Stimulated activated naive CD8-positive, alpha-beta T cell treated with anti-CD3 and anti-CD28 coated beads, Interleukin-15, amount 100 ng/mL, for 72 hours (primary cell): ENCODE measurements around the gene CHSY3.

ENCODE experiments used
- ATAC-seq: fragments of 150-1000 bp; cut with Tn5 transposase; 2 replicates; pipeline ENCODE4 v1.10.0; 2021; ENCODE audit warnings: mild to moderate bottlenecking, moderate library complexity
- DNase-seq, 2 donors: peaks; one replicate each; pipeline ENCODE4 v3.0.0; 2021 to 2022
- H3K27ac Mint-ChIP-seq, 2 donors: one replicate each; pipeline ENCODE4 v1.8.0; 2022; ENCODE audit warnings: mild to moderate bottlenecking in 2 of 2, mixed read lengths in 2 of 2, moderate library complexity in 2 of 2
- H3K27me3 Mint-ChIP-seq: one replicate; pipeline ENCODE4 v1.8.0; 2022; ENCODE audit warnings: mixed read lengths
- H3K4me1 Mint-ChIP-seq: one replicate; pipeline ENCODE4 v1.8.0; 2022; ENCODE audit warnings: mild to moderate bottlenecking, mixed read lengths
- H3K4me3 Mint-ChIP-seq, 2 donors: one replicate each; pipeline ENCODE4 v1.8.0; 2022; ENCODE audit warnings: mild to moderate bottlenecking in 2 of 2, mixed read lengths in 2 of 2, moderate library complexity in 1 of 2
- H3K9me3 Mint-ChIP-seq, 2 donors: one replicate each; pipeline ENCODE4 v1.8.0; 2022; ENCODE audit warnings: mixed read lengths in 2 of 2

The CHSY3 gene

GRCh38 chr5:130077007-130077406, 172.7 kb downstream of the CHSY3 start:
- Mint-ChIP-seq H3K4me3 (no peak overlapping the region), H3K27ac (no peak overlapping the region), H3K9me3 (no peaks in the 10 kb centered on the region), H3K4me1 (no peaks in the 10 kb centered on the region), H3K27me3 (no peaks in the 10 kb centered on the region)
- DNase-seq (no peak), ATAC-seq (no peak)

GRCh38 chr5:130078661-130079060, 174.4 kb downstream of the CHSY3 start:
- Mint-ChIP-seq H3K27me3 (no peaks in the 10 kb centered on the region), H3K4me3 (no peak overlapping the region), H3K27ac (no peak overlapping the region), H3K9me3 (no peaks in the 10 kb centered on the region), H3K4me1 (no peaks in the 10 kb centered on the region)
- DNase-seq (no peak), ATAC-seq (no peak)

- no peak for ATAC-seq
These were observed 186.5 kb downstream of the CHSY3 start for GRCh38 chr5:130090569-130091270.

GRCh38 chr5:130092991-130093390, 188.7 kb downstream of the CHSY3 start:
- Mint-ChIP-seq H3K4me3 (no peak overlapping the region), H3K27me3 (peaks cover 8% of the 10 kb centered on the region), H3K9me3 (peaks cover 0 to 11% of the 10 kb centered on the region in 2 donors), H3K4me1 (no peaks in the 10 kb centered on the region), H3K27ac (no peak overlapping the region)
- ATAC-seq, result no peak
- DNase-seq, result no peak

More at GRCh38 chr5:130090569-130091270, 186.5 kb downstream of the CHSY3 start:
- H3K27ac Mint-ChIP-seq, result no peak overlapping the region
- peaks cover 12% of the 10 kb centered on the region for H3K27me3 Mint-ChIP-seq
- no peaks in the 10 kb centered on the region for H3K4me1 Mint-ChIP-seq
- H3K9me3 Mint-ChIP-seq, result peaks cover 0 to 11% of the 10 kb centered on the region in 2 donors
- no peak overlapping the region for H3K4me3 Mint-ChIP-seq
- DNase-seq, result no peak

- Mint-ChIP-seq H3K4me1 (no peaks in the 10 kb centered on the region), H3K4me3 (no peak overlapping the region), H3K9me3 (peaks cover 0 to 11% of the 10 kb centered on the region in 2 donors), H3K27me3 (no peaks in the 10 kb centered on the region), H3K27ac (no peak overlapping the region)
- ATAC-seq (no peak), DNase-seq (no peak)
These were observed 192.2 kb downstream of the CHSY3 start for GRCh38 chr5:130096483-130096882.

- ATAC-seq (no peak), DNase-seq (no peak)
- Mint-ChIP-seq H3K27me3 (no peaks in the 10 kb centered on the region), H3K9me3 (no peaks in the 10 kb centered on the region), H3K4me3 (no peak overlapping the region), H3K27ac (no peak overlapping the region), H3K4me1 (no peaks in the 10 kb centered on the region)
These were observed 194.7 kb downstream of the CHSY3 start for GRCh38 chr5:130099008-130099407.

- ATAC-seq (no peak), DNase-seq (no peak)
- Mint-ChIP-seq H3K27me3 (no peaks in the 10 kb centered on the region), H3K4me3 (no peak overlapping the region), H3K9me3 (no peaks in the 10 kb centered on the region), H3K4me1 (no peaks in the 10 kb centered on the region), H3K27ac (no peak overlapping the region)
These were observed 198.1 kb downstream of the CHSY3 start for GRCh38 chr5:130102375-130102774.

- no peak overlapping the region for H3K4me3 Mint-ChIP-seq
- ATAC-seq, result no peak
- DNase-seq, result no peak
- H3K9me3 Mint-ChIP-seq, result no peaks in the 10 kb centered on the region
- no peak overlapping the region for H3K27ac Mint-ChIP-seq
- H3K27me3 Mint-ChIP-seq, result no peaks in the 10 kb centered on the region
- H3K4me1 Mint-ChIP-seq, result no peaks in the 10 kb centered on the region
These were observed 198.7 kb downstream of the CHSY3 start for GRCh38 chr5:130102960-130103359.

- DNase-seq (no peak), ATAC-seq (no peak)
- H3K9me3 Mint-ChIP-seq, result no peaks in the 10 kb centered on the region
- H3K4me3 Mint-ChIP-seq, result no peak overlapping the region
- no peak overlapping the region for H3K27ac Mint-ChIP-seq
- no peaks in the 10 kb centered on the region for H3K4me1 Mint-ChIP-seq
- no peaks in the 10 kb centered on the region for H3K27me3 Mint-ChIP-seq
These were observed 200.8 kb downstream of the CHSY3 start for GRCh38 chr5:130104895-130105688.

- DNase-seq, result no peak
- no peaks in the 10 kb centered on the region for H3K4me1 Mint-ChIP-seq
- H3K4me3 Mint-ChIP-seq, result no peak overlapping the region
- H3K9me3 Mint-ChIP-seq, result no peaks in the 10 kb centered on the region
- H3K27ac Mint-ChIP-seq, result no peak overlapping the region
- H3K27me3 Mint-ChIP-seq, result no peaks in the 10 kb centered on the region
- no peak for ATAC-seq
These were observed 202.2 kb downstream of the CHSY3 start for GRCh38 chr5:130106480-130106879.

GRCh38 chr5:130109152-130109551, 204.9 kb downstream of the CHSY3 start:
- H3K4me3 Mint-ChIP-seq, result no peak overlapping the region
- H3K9me3 Mint-ChIP-seq, result no peaks in the 10 kb centered on the region
- DNase-seq (no peak), ATAC-seq (no peak)
- H3K27me3 Mint-ChIP-seq, result no peaks in the 10 kb centered on the region
- H3K27ac Mint-ChIP-seq, result no peak overlapping the region
- no peaks in the 10 kb centered on the region for H3K4me1 Mint-ChIP-seq

GRCh38 chr5:130110328-130110727, 206.1 kb downstream of the CHSY3 start:
- H3K4me3 Mint-ChIP-seq, result no peak overlapping the region
- H3K27ac Mint-ChIP-seq, result no peak overlapping the region
- no peak for ATAC-seq
- no peaks in the 10 kb centered on the region for H3K4me1 Mint-ChIP-seq
- no peaks in the 10 kb centered on the region for H3K9me3 Mint-ChIP-seq
- DNase-seq, result no peak
- no peaks in the 10 kb centered on the region for H3K27me3 Mint-ChIP-seq

- H3K9me3 Mint-ChIP-seq, result no peaks in the 10 kb centered on the region
These were observed 207.5 kb downstream of the CHSY3 start for GRCh38 chr5:130111746-130112145.

GRCh38 chr5:130112246-130112645, 208.0 kb downstream of the CHSY3 start:
- no peaks in the 10 kb centered on the region for H3K4me1 Mint-ChIP-seq
- H3K27ac Mint-ChIP-seq, result no peak overlapping the region
- DNase-seq (no peak), ATAC-seq (no peak)
- no peak overlapping the region for H3K4me3 Mint-ChIP-seq
- no peaks in the 10 kb centered on the region for H3K27me3 Mint-ChIP-seq
- H3K9me3 Mint-ChIP-seq, result no peaks in the 10 kb centered on the region

More at GRCh38 chr5:130111746-130112145, 207.5 kb downstream of the CHSY3 start:
- H3K27me3 Mint-ChIP-seq, result no peaks in the 10 kb centered on the region
- ATAC-seq, result no peak
- H3K4me3 Mint-ChIP-seq, result no peak overlapping the region
- no peaks in the 10 kb centered on the region for H3K4me1 Mint-ChIP-seq
- no peak overlapping the region for H3K27ac Mint-ChIP-seq
- no peak for DNase-seq

- H3K27me3 Mint-ChIP-seq, result peaks cover 10% of the 10 kb centered on the region
- H3K27ac Mint-ChIP-seq, result no peak overlapping the region
- no peaks in the 10 kb centered on the region for H3K4me1 Mint-ChIP-seq
- H3K4me3 Mint-ChIP-seq, result no peak overlapping the region
- no peaks in the 10 kb centered on the region for H3K9me3 Mint-ChIP-seq
- no peak for DNase-seq
- no peak for ATAC-seq
These were observed 211.4 kb downstream of the CHSY3 start for GRCh38 chr5:130115686-130116085.

- Mint-ChIP-seq H3K4me1 (no peaks in the 10 kb centered on the region), H3K27ac (no peak overlapping the region), H3K27me3 (peaks cover 16% of the 10 kb centered on the region), H3K9me3 (no peaks in the 10 kb centered on the region), H3K4me3 (no peak overlapping the region)
- ATAC-seq (no peak), DNase-seq (no peak)
These were observed 212.2 kb downstream of the CHSY3 start for GRCh38 chr5:130116462-130116861.
